IMR-90 (cell line): Measurements from ENCODE around the gene GLRX3. TPM values are rescaled to one million over a fixed set of nuclear protein-coding genes. Genes with fewer than 3 reads are reported as not detected.

ENCODE experiments used
- ATAC-seq: fragments of 200-7000 bp; cut with Tn5 transposase; 2 replicates; pipeline ENCODE4 v1.9.1; 2020; ENCODE audit warnings: low read depth, mild to moderate bottlenecking, moderate library complexity
- BruUV-seq: library from RNA; stranded (reverse); fragments of 400-500 nt; replicated peaks from 2 replicates; lab custom pipeline; 2021; lab: Mats Ljungman, UMichigan
- CTCF ChIA-PET: fragments of 300-600 bp; formaldehyde crosslinking; extraction: SDS; loops from one replicate; lab custom pipeline; 2021; ENCODE audit warnings: antibody characterized with exemption; lab: Yijun Ruan, JAX
- POLR2A ChIA-PET: fragments of 300-600 bp; sonication (Branson Sonifier 250); formaldehyde crosslinking; loops from one replicate; lab custom pipeline; 2022; ENCODE audit warnings: antibody characterized with exemption; ENCODE audit not compliant: unreplicated experiment; lab: Charles Lee
- DNase-seq: peaks from one replicate; pipeline ENCODE4 v3.0.0; 2013
- H2AFZ ChIP-seq: replicated peaks from 2 replicates; pipeline ENCODE3; 2013; ENCODE audit warnings: low read length, mild to moderate bottlenecking; ENCODE audit not compliant: poor library complexity
- H2AK5ac ChIP-seq: 2 replicates; pipeline ENCODE4 v1.6.1; 2013; ENCODE audit warnings: low read depth, low read length, inconsistent platforms
- H2AK9ac ChIP-seq: replicated peaks from 2 replicates; pipeline ENCODE3; 2013; ENCODE audit warnings: mild to moderate bottlenecking, low read depth, low read length, moderate library complexity; ENCODE audit not compliant: poor library complexity
- H2BK120ac ChIP-seq: 2 replicates; pipeline ENCODE4 v1.6.1; 2013; ENCODE audit warnings: low read depth, low read length, inconsistent platforms
- H2BK15ac ChIP-seq: 3 replicates; pipeline ENCODE4 v1.6.1; 2013; ENCODE audit warnings: low read depth, low read length, inconsistent platforms
- H2BK20ac ChIP-seq: 2 replicates; pipeline ENCODE4 v1.6.1; 2013; ENCODE audit warnings: low read depth, mild to moderate bottlenecking, inconsistent platforms, low read length, moderate library complexity
- H2BK5ac ChIP-seq: 2 replicates; pipeline ENCODE4 v1.6.1; 2013; ENCODE audit warnings: mild to moderate bottlenecking, low read depth, low read length, inconsistent platforms; ENCODE audit not compliant: poor library complexity, severe bottlenecking
- H3K14ac ChIP-seq: replicated peaks from 2 replicates; pipeline ENCODE4 v1.6.1; 2013; ENCODE audit warnings: low read depth, low read length, inconsistent platforms
- H3K18ac ChIP-seq: 2 replicates; pipeline ENCODE4 v1.6.1; 2013; ENCODE audit warnings: low read depth, low read length, control low read depth
- H3K23ac ChIP-seq: 2 replicates; pipeline ENCODE4 v1.6.1; 2013; ENCODE audit warnings: low read depth, low read length, inconsistent platforms
- H3K27ac ChIP-seq: 2 replicates; pipeline ENCODE4 v1.5.1; 2013; ENCODE audit warnings: mild to moderate bottlenecking, control low read depth, low read length; ENCODE audit not compliant: insufficient read depth
- H3K27me3 ChIP-seq: 2 replicates; pipeline ENCODE4 v1.6.1; 2013; ENCODE audit warnings: low read length; ENCODE audit not compliant: control insufficient read depth, insufficient read depth
- H3K36me3 ChIP-seq: 2 replicates; pipeline ENCODE4 v1.6.1; 2013; ENCODE audit warnings: low read length, mixed read lengths; ENCODE audit not compliant: control insufficient read depth, insufficient read depth
- H3K4ac ChIP-seq: 2 replicates; pipeline ENCODE4 v1.6.1; 2013; ENCODE audit warnings: low read depth, low read length, inconsistent platforms
- H3K4me1 ChIP-seq: 2 replicates; pipeline ENCODE4 v1.6.1; 2013; ENCODE audit warnings: low read length, mixed read lengths; ENCODE audit not compliant: control insufficient read depth, insufficient read depth
- H3K4me2 ChIP-seq: 2 replicates; pipeline ENCODE4 v1.6.1; 2013; ENCODE audit warnings: low read depth, mild to moderate bottlenecking, control low read depth, low read length, moderate library complexity
- H3K4me3 ChIP-seq: 2 replicates; pipeline ENCODE4 v1.5.1; 2013; ENCODE audit warnings: low read depth, mild to moderate bottlenecking, control low read depth, low read length, moderate library complexity; ENCODE audit not compliant: insufficient read depth
- H3K56ac ChIP-seq: 2 replicates; pipeline ENCODE4 v1.6.1; 2013; ENCODE audit warnings: low read length, inconsistent platforms; ENCODE audit not compliant: insufficient read depth; ENCODE audit errors: extremely low read depth
- H3K79me1 ChIP-seq, 2 experiments: 2 replicates each; pipeline ENCODE4 v1.6.1; 2013; ENCODE audit warnings: low read length in 2 of 2, inconsistent platforms in 1 of 2, low read depth in 1 of 2
- H3K9ac ChIP-seq: 2 replicates; pipeline ENCODE4 v1.6.1; 2013; ENCODE audit warnings: low read depth, low read length, control low read depth
- H3K9me1 ChIP-seq: 2 replicates; pipeline ENCODE4 v1.6.1; 2013; ENCODE audit warnings: low read length, inconsistent platforms; ENCODE audit not compliant: insufficient read depth
- H3K9me3 ChIP-seq: 2 replicates; pipeline ENCODE4 v1.6.1; 2013; ENCODE audit warnings: low read length; ENCODE audit not compliant: control insufficient read depth, insufficient read depth
- H4K20me1 ChIP-seq: 2 replicates; pipeline ENCODE4 v1.6.1; 2013; ENCODE audit warnings: low read length, inconsistent platforms; ENCODE audit not compliant: insufficient read depth
- H4K5ac ChIP-seq: 2 replicates; pipeline ENCODE4 v1.6.1; 2013; ENCODE audit warnings: mild to moderate bottlenecking, low read depth, low read length, control low read depth
- H4K8ac ChIP-seq, 2 experiments: 2 replicates each; pipeline ENCODE4 v1.6.1; 2013; ENCODE audit warnings: low read depth in 2 of 2, low read length in 2 of 2, control low read depth in 1 of 2, inconsistent platforms in 1 of 2
- H4K91ac ChIP-seq: 2 replicates; pipeline ENCODE4 v1.6.1; 2013; ENCODE audit warnings: low read depth, low read length, inconsistent platforms; ENCODE audit not compliant: insufficient read depth
- CTCF ChIP-seq: conservative IDR thresholded peaks from 2 replicates; pipeline ENCODE4 v1.5.1; 2012; ENCODE audit warnings: mild to moderate bottlenecking, low read depth, low read length, improper control_type of control experiment
- MXI1 ChIP-seq: IDR thresholded peaks from 2 replicates; pipeline ENCODE4 v1.6.1; 2012; ENCODE audit warnings: low read depth, mild to moderate bottlenecking, low read length, moderate library complexity, borderline replicate concordance
- POLR2A ChIP-seq: IDR thresholded peaks from 2 replicates; pipeline ENCODE4 v1.6.1; 2012; ENCODE audit warnings: mild to moderate bottlenecking, low read depth, low read length
- RAD21 ChIP-seq: IDR thresholded peaks from 2 replicates; pipeline ENCODE4 v1.6.1; 2012; ENCODE audit warnings: low read length, improper control_type of control experiment
- RCOR1 ChIP-seq: IDR thresholded peaks from 2 replicates; pipeline ENCODE4 v1.6.1; 2012; ENCODE audit warnings: mild to moderate bottlenecking, low read length, improper control_type of control experiment; ENCODE audit not compliant: insufficient replicate concordance
- SMC3 ChIP-seq: fragments of 150-350 bp; IDR thresholded peaks from 2 replicates; pipeline ENCODE4 v1.6.1; 2016; ENCODE audit warnings: low read depth, mild to moderate bottlenecking, antibody characterized with exemption, low read length, moderate library complexity
- WGBS, 2 experiments: methylation state at CpG; one replicate each; pipeline versions ENCODE4 v1.1.5 to v1.1.7; 2013; ENCODE audit warnings: missing lambda C conversion rate in 2 of 2; ENCODE audit not compliant: insufficient read length in 1 of 2; ENCODE audit errors: extremely low coverage in 2 of 2; 5-methylcytosine and 5-hydroxymethylcytosine counted together
- dilution Hi-C: fragments of 300-500 bp; cut with HindIII; formaldehyde crosslinking; loops from one replicate; pipeline ENCODE4 v1.14.3; 2018; ENCODE audit warnings: low sequenced_read_pairs; ENCODE audit not compliant: unreplicated experiment
- in situ Hi-C: fragments of 300-500 bp; cut with MboI; formaldehyde crosslinking; loops from 3 replicates; pipeline ENCODE4 v1.14.3; 2019; ENCODE audit warnings: low sequenced_read_pairs, inconsistent platforms, mixed read lengths
- intact Hi-C: fragments of 100-400 bp; cut with micrococcal nuclease; formaldehyde crosslinking; loops from 2 replicates; pipeline ENCODE4 v1.10.0; 2022
- polyA plus RNA-seq, 3 experiments: library from polyadenylated mRNA; depleted of rRNA; stranded (reverse); fragments of >200 nt; gene quantifications; 2 replicates each; pipeline ENCODE4 v1.2.3, GENCODE V29; 2012; ENCODE audit warnings: low replicate concordance in 1 of 3
- total RNA-seq: library from RNA; depleted of rRNA; stranded (reverse); fragments of >200 nt; gene quantifications from 2 replicates; pipeline ENCODE4 v1.2.3, GENCODE V29; 2012

Gene GLRX3
- total and polyA plus RNA-seq, 2 of the 4 experiments (the other 2 are of a cell fraction) = 78.7 to 81.7 TPM

- dilution Hi-C loops = no loop called here
- H3K4me3 ChIP-seq = peak overlapping the region; percentile 71
- H3K18ac ChIP-seq = no peak overlapping the region
- 8% methylated on average over 5 of the region's 9 CpGs; no CpG with 5 or more reads in 1 of the 2 experiments for WGBS, 2 experiments
- peak; percentile 33 for TF ChIP-seq SMC3
- TF ChIP-seq POLR2A = no peak
- TF ChIP-seq RAD21 = peak; percentile 47
- no peak for TF ChIP-seq MXI1
- peak; percentile 85 for TF ChIP-seq CTCF
- TF ChIP-seq RCOR1 = no peak
- peak overlapping the region; percentile 74 for H2AK5ac ChIP-seq
- peak overlapping the region; percentile 92 to 93 for H4K8ac ChIP-seq
- peak overlapping the region; percentile 99 for H3K14ac ChIP-seq
- H3K36me3 ChIP-seq = no peaks in the 10 kb centered on the region
- peaks cover 7 to 33% of the 10 kb centered on the region in 2 experiments for H3K79me1 ChIP-seq
- peak overlapping the region; percentile 75 for H3K9ac ChIP-seq
- H2AK9ac ChIP-seq = peak overlapping the region; percentile 80
- H3K9me1 ChIP-seq = peaks cover 6% of the 10 kb centered on the region
- H3K4me1 ChIP-seq = no peaks in the 10 kb centered on the region
- peak overlapping the region; percentile 95 for H3K4me2 ChIP-seq
- intact Hi-C loops = loop anchor here (2.0 to 5.0 kb wide), 3 partner anchors 69 to 643 kb away; partner anchors contain the start of gene MGMT
- H4K20me1 ChIP-seq = no peaks in the 10 kb centered on the region
- POLR2A ChIA-PET = interaction anchor here (0.6 to 2.3 kb wide), 3 partner anchors 18 to 159 kb away, joined by 5 to 8 read pairs (median 7); partner anchors contain the start of gene GLRX3
- peak overlapping the region; percentile 52 for H4K5ac ChIP-seq
- H3K9me3 ChIP-seq = no peaks in the 10 kb centered on the region
- in situ Hi-C loops = no loop called here
- H3K27ac ChIP-seq = peak overlapping the region; percentile 81
- DNase-seq = peak; percentile 85
- peak overlapping the region; percentile 88 for H4K91ac ChIP-seq
- H2AFZ ChIP-seq = peak overlapping the region; percentile 100
- TSS peak; percentile 45 for BruUV-seq
- H2BK15ac ChIP-seq = no peak overlapping the region
- peak overlapping the region; percentile 64 for H3K56ac ChIP-seq
- H3K27me3 ChIP-seq = no peaks in the 10 kb centered on the region
- H3K4ac ChIP-seq = peak overlapping the region; percentile 97
- peak overlapping the region; percentile 68 for H2BK5ac ChIP-seq
- H3K23ac ChIP-seq = peak overlapping the region; percentile 84
- peak; percentile 5 for ATAC-seq
- no peak overlapping the region for H2BK20ac ChIP-seq
- CTCF ChIA-PET = interaction anchor here (0.5 to 2.5 kb wide), 16 partner anchors 9 to 1998 kb away, joined by 3 to 10 read pairs (median 4); no protein-coding TSS in a partner anchor
- no peak overlapping the region; the same call in 1 of the 2 replicates for H2BK120ac ChIP-seq
Observed at GRCh38 chr10:130109796-130110245, 26.4 kb upstream of the GLRX3 start.
